NCI-H510A (cell line): Measurements from ENCODE around the gene UMAD1.

Source experiments
- DNase-seq: peaks from one replicate; lab custom pipeline; 2025; lab: John Stamatoyannopoulos, UW

Gene UMAD1

GRCh38 chr7:7830122-7830878, 189.7 kb downstream of the UMAD1 start:
- DNase-seq = no peak

- DNase-seq = no peak
Observed at GRCh38 chr7:7832518-7832917, 192.0 kb downstream of the UMAD1 start.

GRCh38 chr7:7834761-7835160, 194.2 kb downstream of the UMAD1 start:
- no peak for DNase-seq

- no peak for DNase-seq
Observed at GRCh38 chr7:7841027-7841426, 200.5 kb downstream of the UMAD1 start.

GRCh38 chr7:7843240-7843639, 202.7 kb downstream of the UMAD1 start:
- DNase-seq = no peak

- DNase-seq = no peak
Observed at GRCh38 chr7:7843972-7844371, 203.4 kb downstream of the UMAD1 start.

GRCh38 chr7:7848246-7848645, 207.7 kb downstream of the UMAD1 start:
- DNase-seq = no peak

GRCh38 chr7:7848892-7849291, 208.3 kb downstream of the UMAD1 start:
- no peak for DNase-seq

GRCh38 chr7:7850150-7850549, 209.6 kb downstream of the UMAD1 start:
- no peak for DNase-seq

- no peak for DNase-seq
Observed at GRCh38 chr7:7851381-7851780, 210.8 kb downstream of the UMAD1 start.

GRCh38 chr7:7851991-7852390, 211.4 kb downstream of the UMAD1 start:
- no peak for DNase-seq

GRCh38 chr7:7857143-7857583, 216.6 kb downstream of the UMAD1 start:
- DNase-seq = no peak

GRCh38 chr7:7858559-7858958, 218.0 kb downstream of the UMAD1 start:
- no peak for DNase-seq

- DNase-seq = no peak
Observed at GRCh38 chr7:7859411-7859810, 218.9 kb downstream of the UMAD1 start.

GRCh38 chr7:7861211-7861633, 220.7 kb downstream of the UMAD1 start:
- DNase-seq = peak; percentile 82

- no peak for DNase-seq
Observed at GRCh38 chr7:7862393-7862792, 221.8 kb downstream of the UMAD1 start.

GRCh38 chr7:7867846-7868571, 227.5 kb downstream of the UMAD1 start:
- no peak for DNase-seq

- no peak for DNase-seq
Observed at GRCh38 chr7:7868572-7868899, 228.0 kb downstream of the UMAD1 start.

GRCh38 chr7:7869036-7869435, 228.5 kb downstream of the UMAD1 start:
- DNase-seq = no peak

- DNase-seq = no peak
Observed at GRCh38 chr7:7869651-7870050, 229.1 kb downstream of the UMAD1 start.

GRCh38 chr7:7870555-7870954, 230.0 kb downstream of the UMAD1 start:
- DNase-seq = no peak

GRCh38 chr7:7876419-7876818, 235.9 kb downstream of the UMAD1 start:
- DNase-seq = no peak

- no peak for DNase-seq
Observed at GRCh38 chr7:7881581-7881980, 241.0 kb downstream of the UMAD1 start.

- no peak for DNase-seq
Observed at GRCh38 chr7:7882888-7883287, 242.3 kb downstream of the UMAD1 start.
